ENCODE data around the gene CASKIN2.

DNA sequence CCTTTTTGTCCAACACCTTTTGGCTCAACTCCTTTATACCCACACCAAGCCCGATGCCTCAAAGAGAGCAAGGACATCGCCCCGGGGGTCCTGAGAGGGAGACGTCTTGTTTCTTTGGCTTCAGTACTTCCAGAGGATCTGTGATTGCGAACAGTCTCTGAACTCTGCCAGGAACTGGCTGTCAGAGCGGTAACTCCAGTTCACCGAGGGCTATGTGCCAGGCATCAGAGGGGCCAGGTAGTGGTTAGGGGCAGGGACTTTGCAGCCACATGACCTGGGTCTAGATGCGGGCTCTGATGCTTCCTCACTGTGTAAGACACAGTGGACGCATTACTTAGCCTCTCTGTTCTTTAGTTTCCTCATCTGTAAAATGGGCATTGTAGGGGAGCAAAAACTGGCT lies 31.8 kb upstream of the CASKIN2 start:
- TF ChIP-seq, protein P1, sequence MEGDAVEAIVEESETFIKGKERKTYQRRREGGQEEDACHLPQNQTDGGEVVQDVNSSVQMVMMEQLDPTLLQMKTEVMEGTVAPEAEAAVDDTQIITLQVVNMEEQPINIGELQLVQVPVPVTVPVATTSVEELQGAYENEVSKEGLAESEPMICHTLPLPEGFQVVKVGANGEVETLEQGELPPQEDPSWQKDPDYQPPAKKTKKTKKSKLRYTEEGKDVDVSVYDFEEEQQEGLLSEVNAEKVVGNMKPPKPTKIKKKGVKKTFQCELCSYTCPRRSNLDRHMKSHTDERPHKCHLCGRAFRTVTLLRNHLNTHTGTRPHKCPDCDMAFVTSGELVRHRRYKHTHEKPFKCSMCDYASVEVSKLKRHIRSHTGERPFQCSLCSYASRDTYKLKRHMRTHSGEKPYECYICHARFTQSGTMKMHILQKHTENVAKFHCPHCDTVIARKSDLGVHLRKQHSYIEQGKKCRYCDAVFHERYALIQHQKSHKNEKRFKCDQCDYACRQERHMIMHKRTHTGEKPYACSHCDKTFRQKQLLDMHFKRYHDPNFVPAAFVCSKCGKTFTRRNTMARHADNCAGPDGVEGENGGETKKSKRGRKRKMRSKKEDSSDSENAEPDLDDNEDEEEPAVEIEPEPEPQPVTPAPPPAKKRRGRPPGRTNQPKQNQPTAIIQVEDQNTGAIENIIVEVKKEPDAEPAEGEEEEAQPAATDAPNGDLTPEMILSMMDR (IDR thresholded peaks at IDR 0.05): no peak
- TF ChIP-seq POLR2A (IDR thresholded peaks at IDR 0.05) (no peak), POLR2AphosphoS5 (IDR thresholded peaks at IDR 0.05) (no peak)

All from upper lobe of left lung (tissue), 4 donors.